Measurements from ENCODE around the gene TXNDC17. TPM values are rescaled to one million over a fixed set of nuclear protein-coding genes. Genes with fewer than 3 reads are reported as not detected.
"Not testable (repeated sequence)": the region's sequence is repeated elsewhere in the genome, so short reads cannot be mapped to it uniquely, and the experiment has no call there.

Gene TXNDC17
- total RNA-seq = 94.6 and 100 TPM in 2 replicates

DNA sequence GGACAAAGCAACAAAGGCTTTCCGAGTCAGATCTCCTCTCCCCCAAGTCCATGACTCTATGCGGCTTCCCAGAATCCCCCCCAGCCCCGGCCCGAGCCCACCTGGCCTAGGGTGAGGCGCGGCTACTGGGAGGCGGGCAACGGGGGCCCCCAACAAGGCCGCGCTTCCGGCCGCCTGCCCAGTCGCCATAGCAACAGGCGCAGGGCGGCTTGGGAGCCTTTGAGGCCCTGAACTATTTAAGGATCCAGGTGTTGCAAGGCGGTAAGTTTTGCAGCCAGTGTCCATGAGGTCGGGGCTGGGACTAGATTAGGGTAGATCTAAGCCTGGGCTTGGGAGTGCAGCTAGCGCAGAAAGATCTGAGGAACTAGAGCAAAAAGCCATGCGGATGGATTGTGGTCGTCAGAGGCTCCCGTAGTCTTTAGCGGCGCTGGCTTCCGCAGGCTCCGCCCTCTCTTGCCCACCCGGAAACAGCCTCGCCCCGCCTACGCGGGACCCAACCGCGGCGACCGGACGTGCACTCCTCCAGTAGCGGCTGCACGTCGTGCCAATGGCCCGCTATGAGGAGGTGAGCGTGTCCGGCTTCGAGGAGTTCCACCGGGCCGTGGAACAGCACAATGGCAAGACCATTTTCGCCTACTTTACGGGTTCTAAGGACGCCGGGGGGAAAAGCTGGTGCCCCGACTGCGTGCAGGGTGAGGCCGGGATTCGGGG lies at the start of gene TXNDC17, which contains the start of gene KIAA0753:
TXNDC17 (plus strand) TSS at position 525 of the 711 bp plus-strand sequence; CDS start at position 548, 23 bp downstream.
KIAA0753 (minus strand) TSS at position 176 of the 711 bp plus-strand sequence. CDS start 5,608 bp downstream, outside the sequence.
- peak; percentile 74 for DNase-seq (ENCODE audit: low read depth, low spot score)

DNA sequence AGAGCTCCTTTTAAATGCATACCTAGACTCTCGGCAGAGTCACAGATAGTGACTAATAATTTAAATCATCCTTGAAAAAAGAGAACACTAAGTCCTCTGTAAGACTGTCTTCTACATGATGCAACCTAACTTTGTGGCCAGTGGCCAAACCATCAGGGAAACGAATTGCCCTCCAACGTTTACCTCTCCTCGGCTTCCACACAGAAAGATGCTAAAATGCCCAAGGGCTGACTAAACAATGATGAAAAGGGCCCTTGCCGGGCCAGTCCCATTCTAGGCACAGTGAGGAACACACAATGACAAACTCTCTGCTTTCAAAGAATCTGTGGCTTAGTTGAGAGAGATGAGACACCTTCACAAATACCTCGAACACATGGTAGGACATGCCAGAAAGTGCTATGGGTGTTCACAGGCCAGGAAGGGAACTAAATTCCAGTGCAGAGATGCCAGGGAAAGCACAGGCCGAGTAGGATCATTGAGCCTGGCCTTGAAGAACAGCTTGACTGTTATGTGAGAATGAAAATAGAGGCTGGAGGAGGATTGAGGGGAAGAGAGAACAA lies 49.2 kb upstream of the TXNDC17 start:
- DNase-seq (ENCODE audit: low read depth, low spot score) = no peak

DNA sequence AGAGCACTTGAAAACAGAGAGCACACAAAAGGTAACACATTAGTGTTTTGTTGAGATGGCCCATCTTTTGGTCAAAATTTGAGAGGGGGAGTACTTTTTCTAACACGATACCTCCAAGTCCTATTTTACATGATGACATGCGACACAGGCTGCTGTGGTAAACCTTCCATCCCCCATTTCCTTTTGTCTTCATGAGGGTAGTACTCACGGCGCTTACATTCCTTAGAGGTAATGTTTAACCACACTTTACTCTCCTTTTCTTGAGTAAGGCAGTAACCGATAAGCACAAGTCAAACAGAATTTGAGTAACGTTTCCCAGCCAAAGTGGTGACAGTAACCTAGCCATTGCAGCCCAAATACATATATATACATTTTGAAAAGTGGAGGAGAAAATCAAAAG lies 48.7 kb upstream of the TXNDC17 start:
- no peak for DNase-seq (ENCODE audit: low read depth, low spot score)

DNA sequence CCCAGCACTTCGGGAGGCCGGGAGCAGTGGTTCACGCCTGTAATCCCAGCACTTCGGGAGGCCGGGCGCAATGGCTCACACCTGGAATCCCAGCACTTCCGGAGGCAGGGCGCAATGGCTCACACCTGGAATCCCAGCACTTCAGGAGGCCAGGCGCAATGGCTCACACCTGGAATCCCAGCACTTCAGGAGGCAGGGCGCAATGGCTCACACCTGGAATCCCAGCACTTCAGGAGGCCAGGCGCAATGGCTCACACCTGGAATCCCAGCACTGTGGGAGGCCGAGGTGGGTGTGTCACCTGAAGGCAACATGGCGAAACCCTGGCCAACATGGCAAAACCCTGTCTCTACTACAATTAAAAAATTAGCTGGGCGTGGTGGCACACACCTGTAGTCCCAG lies 47.5 kb upstream of the TXNDC17 start:
- DNase-seq (ENCODE audit: low read depth, low spot score) = not testable (repeated sequence)

DNA sequence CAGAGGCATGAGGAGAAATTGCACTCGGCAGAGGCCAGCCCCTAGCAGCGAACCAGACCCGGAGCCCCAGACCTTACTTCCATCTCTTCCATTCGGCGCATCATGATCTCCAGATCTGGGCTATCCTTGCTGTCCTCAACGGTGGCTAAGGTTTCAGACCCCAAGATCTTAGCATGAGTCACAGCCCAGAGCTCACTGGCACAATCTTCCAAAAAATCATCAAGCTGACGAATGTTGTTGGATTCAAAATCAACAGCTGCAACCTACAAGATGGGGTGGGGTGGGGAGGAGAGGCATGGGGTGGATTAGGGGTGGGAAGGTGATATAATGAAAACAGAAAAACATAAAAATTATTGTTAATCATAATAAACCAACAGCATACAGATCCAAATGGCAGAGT lies 44.8 kb upstream of the TXNDC17 start:
- DNase-seq (ENCODE audit: low read depth, low spot score) = no peak

DNA sequence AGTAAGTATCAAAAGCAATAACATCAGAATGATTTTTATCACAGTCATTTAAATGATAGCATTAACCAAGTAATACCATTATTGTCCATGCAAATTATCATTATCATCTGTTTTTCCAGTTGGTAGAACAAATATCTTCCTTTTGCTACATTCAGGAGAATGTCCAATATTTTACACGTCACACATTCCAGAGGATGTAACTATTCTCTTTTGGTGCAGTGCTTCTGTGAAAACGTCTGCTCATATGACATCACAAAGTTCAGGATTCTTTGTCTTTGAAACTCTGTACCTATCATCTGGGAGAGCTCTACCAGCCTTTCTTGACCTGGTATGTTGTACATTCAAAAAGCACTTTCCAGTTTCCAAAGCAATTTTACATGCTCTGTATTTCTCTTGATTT lies 44.3 kb upstream of the TXNDC17 start:
- no peak for DNase-seq (ENCODE audit: low read depth, low spot score)

DNA sequence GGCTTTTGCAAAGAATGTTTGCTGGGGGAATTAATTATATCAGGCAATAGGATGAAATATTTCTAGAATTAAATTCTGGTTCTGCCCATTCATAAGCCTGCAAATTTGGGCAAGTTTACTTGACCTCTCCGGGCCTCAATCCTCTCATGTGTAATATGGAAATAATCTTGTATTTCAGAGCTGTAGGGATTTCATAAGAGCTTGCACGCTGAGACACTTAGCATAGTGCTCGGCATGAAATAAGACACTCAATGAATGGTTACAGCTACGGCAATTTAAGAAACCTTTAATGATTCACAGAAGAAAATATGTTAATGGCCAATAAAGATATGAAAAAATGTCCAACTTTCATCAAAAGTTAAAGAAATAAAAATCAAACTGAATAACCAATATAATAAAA lies 43.9 kb upstream of the TXNDC17 start:
- no peak for DNase-seq (ENCODE audit: low read depth, low spot score)

DNA sequence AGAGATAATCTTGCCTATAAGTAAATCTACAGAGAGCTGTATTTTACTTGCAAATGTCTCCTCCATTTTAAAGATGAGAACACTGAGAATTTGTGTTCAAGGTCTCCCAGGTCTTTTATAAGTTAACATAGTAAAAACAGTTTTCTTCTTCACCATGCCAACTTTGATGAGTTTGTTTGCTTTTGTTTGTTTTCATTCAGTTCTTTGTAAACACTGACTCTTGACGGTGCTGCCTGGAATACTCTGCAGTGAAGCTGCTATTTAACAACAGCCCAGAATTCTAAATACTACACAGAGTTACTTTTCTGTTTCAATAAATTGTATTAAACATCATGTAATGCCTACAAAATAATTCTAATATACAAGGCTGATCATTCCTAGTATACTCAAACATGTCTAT lies 43.1 kb upstream of the TXNDC17 start:
- no peak for DNase-seq (ENCODE audit: low read depth, low spot score)

DNA sequence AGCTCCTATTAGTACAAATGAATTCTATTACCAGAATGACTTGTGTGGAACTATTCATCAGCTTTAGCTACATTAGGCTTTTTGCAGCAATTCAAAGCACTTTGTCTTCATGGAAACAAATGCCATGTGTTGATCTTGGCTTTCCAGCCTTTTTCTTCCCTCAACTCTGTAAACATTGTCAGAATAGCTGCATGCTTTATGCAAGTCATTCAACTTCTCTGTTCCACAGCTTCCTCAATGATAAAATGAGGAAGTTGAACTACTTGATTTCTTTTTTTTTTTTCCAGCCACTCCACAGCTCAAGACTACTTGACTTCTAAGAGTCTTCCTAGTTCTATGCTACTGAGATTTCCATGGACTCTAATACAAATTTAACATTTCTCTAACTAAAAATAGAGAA lies 41.5 kb upstream of the TXNDC17 start:
- DNase-seq (ENCODE audit: low read depth, low spot score) = peak; percentile 20

DNA sequence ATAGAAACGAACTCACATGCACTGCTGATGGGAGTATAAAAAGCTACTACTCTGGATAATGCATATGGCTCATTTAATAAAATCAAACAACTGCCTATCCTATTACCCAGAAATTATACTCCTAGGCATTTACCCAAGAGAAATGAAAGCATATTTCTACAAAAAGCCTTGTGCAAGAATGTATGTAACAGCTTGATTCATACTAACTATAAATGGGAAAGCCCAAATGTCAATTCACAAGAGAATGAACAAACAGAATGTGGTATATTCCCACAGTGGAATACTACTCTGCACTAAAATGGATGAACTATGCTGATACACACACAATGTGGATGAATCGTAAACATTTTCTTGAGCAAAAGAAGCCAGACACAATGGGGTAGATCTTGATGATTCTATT lies 38.7 kb upstream of the TXNDC17 start:
- no peak for DNase-seq (ENCODE audit: low read depth, low spot score)

DNA sequence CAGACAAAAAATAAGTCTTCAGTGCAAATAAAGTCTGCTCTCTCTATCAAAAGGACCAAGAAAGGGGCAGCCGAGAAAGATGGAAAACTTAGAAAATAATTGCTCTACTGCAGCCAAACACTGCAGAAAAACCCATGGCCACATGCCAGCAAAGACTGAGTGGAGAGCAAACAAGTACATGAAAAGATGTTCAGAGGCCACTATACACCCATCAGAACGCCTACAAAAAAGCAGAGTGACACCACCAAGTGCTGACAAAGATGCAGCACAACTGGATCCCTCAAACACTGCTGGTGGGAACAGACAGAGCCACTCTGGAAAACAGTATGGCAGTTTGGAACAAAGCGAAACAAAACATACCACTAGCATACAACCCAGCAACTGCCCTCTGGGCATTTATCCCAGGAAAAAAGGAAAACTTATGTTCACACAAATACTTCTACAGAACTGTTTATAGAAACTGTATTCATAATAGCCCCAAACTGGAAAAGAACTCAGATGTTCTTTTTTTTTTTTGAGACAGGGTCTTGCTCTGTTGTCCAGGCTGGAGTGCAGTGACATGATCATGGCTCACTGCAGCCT lies 37.0 kb upstream of the TXNDC17 start:
- no peak for DNase-seq (ENCODE audit: low read depth, low spot score)

DNA sequence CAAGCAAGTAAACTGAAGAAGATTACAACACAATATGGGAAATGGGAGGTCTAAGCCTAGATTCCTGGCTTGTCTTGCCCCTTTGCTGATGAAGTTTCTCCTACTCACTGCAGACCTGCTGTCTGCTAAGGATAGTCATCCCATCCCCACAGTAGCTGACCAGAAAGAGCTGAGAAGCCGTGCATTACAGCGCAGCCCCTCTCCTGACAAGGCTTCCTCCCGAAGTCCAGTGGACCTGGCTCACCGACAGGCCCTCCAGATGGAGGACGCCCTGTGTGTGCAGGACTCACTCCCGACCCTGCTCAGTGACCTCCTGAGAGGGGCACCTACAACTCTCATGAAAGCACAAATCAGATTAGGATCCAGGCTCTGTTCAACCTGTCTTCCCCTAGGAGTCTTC lies 35.7 kb upstream of the TXNDC17 start:
- DNase-seq (ENCODE audit: low read depth, low spot score) = no peak

DNA sequence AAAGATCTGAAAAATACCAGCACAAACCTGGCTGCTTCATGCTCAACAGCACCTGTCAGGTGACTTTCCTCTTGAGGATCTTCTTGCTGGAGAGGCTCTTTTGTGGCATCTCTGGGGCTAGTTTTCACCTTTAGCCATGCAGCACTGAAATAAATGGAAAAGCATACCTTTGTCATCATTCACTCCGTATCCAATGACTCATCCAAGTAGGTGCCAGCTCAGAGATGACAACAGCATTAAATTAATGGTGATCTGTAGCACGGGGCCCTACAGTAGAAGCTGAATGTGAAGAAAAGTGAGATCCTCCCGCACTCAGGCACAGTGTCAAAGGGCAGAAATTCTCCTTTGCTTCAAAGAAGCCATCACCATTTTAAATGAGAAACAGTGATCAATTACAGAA lies 32.5 kb upstream of the TXNDC17 start:
- no peak for DNase-seq (ENCODE audit: low read depth, low spot score)

DNA sequence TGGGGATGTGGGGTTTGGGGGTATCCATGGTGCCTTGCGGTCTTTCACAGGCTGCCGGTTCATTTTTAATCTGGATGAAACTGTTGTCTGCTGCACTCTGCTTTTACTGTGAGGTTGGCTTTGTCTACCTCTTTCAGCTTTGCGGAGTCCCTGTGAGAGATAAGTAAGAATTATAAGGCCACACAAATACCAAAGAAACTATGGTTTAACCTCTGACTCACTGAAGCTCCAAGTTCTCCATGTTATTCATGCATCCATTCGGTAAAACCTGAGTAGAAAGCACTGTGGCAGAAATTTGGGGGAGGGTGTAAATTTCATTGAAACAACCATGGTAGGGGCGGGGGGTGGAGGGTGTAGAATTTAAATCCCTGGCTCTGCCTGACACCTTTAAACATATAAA lies 30.8 kb upstream of the TXNDC17 start:
- DNase-seq (ENCODE audit: low read depth, low spot score) = no peak

DNA sequence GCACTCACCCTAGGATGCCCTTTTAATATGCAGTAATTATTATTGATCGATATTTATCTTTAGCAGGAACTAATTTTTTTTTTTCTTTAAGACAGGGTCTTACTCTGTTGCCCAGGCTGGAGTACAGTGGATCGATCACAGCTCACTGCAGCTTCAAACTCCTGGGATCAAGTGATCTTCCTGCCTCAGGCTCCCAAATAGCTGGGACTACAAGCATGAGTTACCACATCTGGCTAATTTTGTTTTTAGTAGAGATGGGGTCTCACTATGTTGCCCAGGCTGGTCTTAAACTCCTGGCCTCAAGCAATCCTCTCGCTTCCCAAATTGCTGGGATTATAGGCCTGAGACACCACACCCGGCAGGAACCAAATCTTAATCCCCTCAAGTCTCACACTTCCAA lies 29.6 kb upstream of the TXNDC17 start:
- no peak for DNase-seq (ENCODE audit: low read depth, low spot score)

DNA sequence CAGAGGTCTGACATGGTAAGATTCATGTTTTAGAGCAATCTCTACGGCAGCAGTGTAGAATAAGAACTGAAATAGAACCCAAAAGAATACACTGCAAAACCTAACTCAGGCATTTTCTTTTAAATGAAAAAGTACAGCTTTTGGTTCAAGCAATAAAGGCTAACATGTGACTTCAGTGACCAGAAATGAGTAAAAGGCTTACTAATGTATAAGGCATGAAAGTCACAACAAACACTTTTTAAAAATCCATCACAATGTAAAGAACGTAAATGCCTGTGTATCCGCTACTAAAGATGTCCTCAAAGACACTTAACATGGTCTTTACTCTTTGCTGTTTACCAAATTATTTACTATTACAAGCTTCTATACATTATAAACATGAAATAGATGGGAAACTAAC lies 16.9 kb upstream of the TXNDC17 start:
- DNase-seq (ENCODE audit: low read depth, low spot score) = no peak

DNA sequence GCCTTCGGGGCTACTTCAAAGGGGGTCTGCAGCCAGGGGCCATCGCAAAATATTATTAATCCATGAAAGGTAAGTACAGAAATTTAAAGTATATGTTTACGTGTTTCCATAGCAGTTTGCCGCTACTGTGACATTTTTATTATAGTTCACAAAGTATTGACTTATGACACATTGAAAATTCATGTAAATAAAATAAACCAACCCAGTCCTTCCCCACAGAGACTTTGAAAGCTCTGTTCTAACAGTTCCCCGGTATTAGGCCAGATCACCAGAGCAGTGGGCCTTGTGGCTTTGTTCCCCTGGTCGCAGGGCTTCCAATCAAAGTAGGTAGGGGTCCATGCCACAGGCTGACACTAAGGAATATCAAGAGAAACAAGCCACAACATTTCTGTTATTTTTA lies 14.2 kb upstream of the TXNDC17 start:
- DNase-seq (ENCODE audit: low read depth, low spot score) = no peak

DNA sequence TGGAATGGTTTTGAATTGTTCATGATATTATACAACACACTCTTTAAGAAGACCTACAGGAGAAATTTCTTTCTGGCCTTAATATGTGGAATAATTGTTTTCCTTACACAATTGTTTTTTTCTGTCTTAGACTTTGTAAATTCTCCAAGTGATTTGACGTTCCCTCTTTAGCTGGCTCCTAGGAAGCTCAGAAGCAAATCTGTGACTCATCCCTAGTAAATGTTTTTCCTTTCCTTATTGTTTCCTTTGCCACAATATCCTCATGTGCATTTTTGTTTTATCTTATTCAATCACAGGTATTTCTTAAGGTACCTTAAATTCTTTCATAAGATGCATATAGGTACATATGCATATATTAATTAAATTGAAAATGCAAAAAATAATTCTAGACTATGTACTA lies 13.8 kb upstream of the TXNDC17 start:
- DNase-seq (ENCODE audit: low read depth, low spot score) = no peak

DNA sequence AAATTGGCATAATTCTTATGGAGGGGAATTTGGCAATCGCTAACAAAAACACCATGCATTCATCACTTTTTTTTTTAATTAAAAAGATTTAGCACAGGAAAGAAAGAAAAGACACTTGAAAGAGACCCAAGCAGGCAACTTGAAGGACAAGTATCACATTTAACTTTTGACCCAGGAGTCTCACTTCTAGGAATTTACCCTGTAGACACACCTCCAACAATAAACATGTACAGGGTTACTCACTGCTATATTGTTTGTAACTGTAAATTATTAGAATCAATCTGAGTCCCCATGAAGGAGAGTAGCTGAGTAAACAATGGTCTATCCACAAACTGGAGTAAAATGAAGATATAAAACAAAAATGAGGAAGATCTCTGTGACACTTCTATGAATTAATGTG lies 10.5 kb upstream of the TXNDC17 start:
- DNase-seq (ENCODE audit: low read depth, low spot score) = no peak

DNA sequence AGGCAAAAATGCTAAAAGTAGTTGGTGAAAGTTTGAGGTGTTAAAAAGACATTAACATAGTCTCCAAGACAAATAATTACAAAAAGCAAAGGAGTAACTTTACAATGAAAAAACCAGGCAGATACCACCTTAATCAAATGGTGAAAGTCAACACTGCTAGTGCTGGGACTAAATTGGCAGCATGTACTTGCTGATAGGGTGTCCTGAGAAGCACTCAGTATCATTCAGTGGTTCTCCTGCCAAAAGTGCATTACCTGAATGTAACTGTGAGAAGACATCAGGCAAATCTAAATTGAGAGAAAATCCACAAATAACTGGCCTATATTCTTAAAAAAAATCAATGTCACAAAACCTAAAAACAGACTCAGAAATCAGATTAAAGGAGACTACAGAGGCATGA lies 8.3 kb upstream of the TXNDC17 start:
- no peak for DNase-seq (ENCODE audit: low read depth, low spot score)

DNA sequence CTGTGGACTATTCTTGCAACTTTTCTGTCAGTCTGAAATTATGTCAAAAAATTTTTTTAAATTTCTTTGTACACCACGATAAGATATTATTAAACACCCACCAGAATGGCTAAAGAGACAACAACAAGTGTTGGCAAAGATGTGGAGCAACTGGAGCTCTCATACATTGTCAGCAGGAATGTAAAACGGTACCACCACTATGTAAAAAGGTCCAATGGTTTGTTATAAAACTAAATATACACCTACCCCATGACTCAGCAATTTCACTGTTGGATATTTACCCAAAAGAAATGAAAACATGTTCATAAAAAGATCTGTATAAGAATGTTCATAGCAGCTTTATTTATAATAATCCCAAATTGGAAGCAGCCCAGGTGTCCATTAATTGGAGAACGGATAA lies 7.6 kb upstream of the TXNDC17 start:
- DNase-seq (ENCODE audit: low read depth, low spot score) = no peak

DNA sequence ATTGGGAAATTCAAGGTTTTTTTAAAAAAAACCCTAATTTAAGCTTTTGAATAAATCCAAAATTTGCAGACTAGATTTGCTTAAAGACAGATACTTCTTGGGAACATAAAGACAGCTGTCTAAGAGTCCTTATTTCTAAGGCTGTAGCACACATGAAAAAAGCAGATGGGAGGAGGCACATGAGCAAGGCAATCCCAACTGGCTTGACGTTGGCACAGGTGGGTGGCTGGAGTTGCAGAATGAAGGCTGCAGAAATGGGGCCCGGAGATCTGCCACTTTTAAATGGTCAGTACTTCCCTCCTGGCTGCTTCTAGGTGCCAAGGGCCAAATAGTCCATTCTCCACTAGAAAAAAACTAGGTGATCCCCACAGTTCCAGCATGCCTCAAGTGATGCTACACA lies 4.8 kb upstream of the TXNDC17 start:
- no peak for DNase-seq (ENCODE audit: low read depth, low spot score)

All from pulmonary artery endothelial cell (primary cell).